Gastroesophageal sphincter (tissue), 3 donors: Measurements from ENCODE around the gene PCBP3.

ENCODE experiments used
- CTCF ChIP-seq, 4 experiments: fragments of 200-600 bp in 2 of 4; fragments of 450-650 bp in 2 of 4; sonication (generic) in 1 of 4; IDR thresholded peaks; one replicate each; pipeline ENCODE4 v1.5.1; 2017 to 2019; ENCODE audit warnings: antibody characterized with exemption in 4 of 4, mild to moderate bottlenecking in 2 of 4, moderate library complexity in 2 of 4
- POLR2A ChIP-seq, 2 donors: fragments of 450-650 bp; IDR thresholded peaks; one replicate each; pipeline ENCODE4 v1.6.1; 2017; ENCODE audit warnings: antibody characterized with exemption in 2 of 2, mild to moderate bottlenecking in 2 of 2, moderate library complexity in 1 of 2

GRCh38 chr21:45768740-45769048 lies 125.2 kb downstream of the PCBP3 start:
- TF ChIP-seq CTCF (IDR thresholded peaks at IDR 0.05) (no peak), POLR2A (IDR thresholded peaks at IDR 0.05) (no peak)
